Immature natural killer cell (primary cell): ENCODE results near the gene MVB12B. TPM values are rescaled to one million over a fixed set of nuclear protein-coding genes. Genes with fewer than 3 reads are reported as not detected.

Experiments
- DNase-seq, 3 donors: peaks; one replicate each; pipeline ENCODE4 v3.0.0; 2022; ENCODE audit warnings: mixed read lengths in 1 of 3
- H3K27ac Mint-ChIP-seq, 6 donors: one replicate each; pipeline ENCODE4 v1.8.0; 2020; ENCODE audit warnings: mixed read lengths in 6 of 6, mild to moderate bottlenecking in 5 of 6, inconsistent platforms in 4 of 6, moderate library complexity in 3 of 6
- H3K27me3 Mint-ChIP-seq, 3 donors: one replicate each; pipeline ENCODE4 v1.8.0; 2020 to 2021; ENCODE audit warnings: low read depth in 3 of 3, mild to moderate bottlenecking in 3 of 3, mixed read lengths in 3 of 3, moderate library complexity in 3 of 3, inconsistent platforms in 1 of 3
- H3K36me3 Mint-ChIP-seq, 3 donors: one replicate each; pipeline ENCODE4 v1.8.0; 2020; ENCODE audit warnings: mixed read lengths in 3 of 3, inconsistent platforms in 2 of 3, mild to moderate bottlenecking in 2 of 3
- H3K4me1 Mint-ChIP-seq, 2 donors: one replicate each; pipeline ENCODE4 v1.8.0; 2020; ENCODE audit warnings: inconsistent platforms in 2 of 2, mild to moderate bottlenecking in 2 of 2, mixed read lengths in 2 of 2, moderate library complexity in 1 of 2
- H3K4me3 Mint-ChIP-seq, 5 donors: one replicate each; pipeline ENCODE4 v1.8.0; 2020; ENCODE audit warnings: mild to moderate bottlenecking in 5 of 5, mixed read lengths in 5 of 5, inconsistent platforms in 3 of 5, moderate library complexity in 3 of 5
- H3K9me3 Mint-ChIP-seq, 6 donors: one replicate each; pipeline ENCODE4 v1.8.0; 2020; ENCODE audit warnings: mild to moderate bottlenecking in 6 of 6, mixed read lengths in 6 of 6, inconsistent platforms in 4 of 6, moderate library complexity in 3 of 6
- polyA plus RNA-seq, 3 donors: library from polyadenylated mRNA; unstranded; fragments of 300-500 nt; fragmentation: Illumina TruSeq; gene quantifications; one replicate each; pipeline ENCODE4 v1.2.3, GENCODE V29; 2021

Gene MVB12B
- polyA plus RNA-seq, 3 donors from 2014 or later, result 0.54 to 1.2 TPM; not detected in 1

DNA sequence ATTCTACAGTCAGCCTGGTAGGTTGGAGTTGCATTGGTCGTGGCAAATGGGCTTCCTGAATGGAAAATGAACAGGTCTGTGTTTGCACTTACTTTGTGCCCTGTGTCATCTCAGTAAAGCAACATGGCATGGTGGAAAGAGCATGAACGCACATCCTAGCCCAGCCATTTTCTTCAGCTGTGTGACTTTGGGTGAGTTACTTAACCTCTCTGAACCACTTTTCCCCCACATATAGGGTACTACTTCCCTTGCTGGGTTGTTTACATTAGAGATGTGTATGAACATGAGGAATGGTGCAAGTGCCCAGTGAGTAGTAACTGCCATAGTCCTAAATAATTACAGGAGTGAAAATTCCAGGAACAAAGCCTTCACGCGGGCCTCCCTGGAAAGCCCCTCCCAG is 83.6 kb downstream of the MVB12B start:
- no peak for DNase-seq
- Mint-ChIP-seq H3K36me3 (peaks cover 0 to 4% (median 0%) of the 10 kb centered on the region in 3 donors), H3K9me3 (no peaks in the 10 kb centered on the region), H3K27me3 (peaks cover 0 to 3% (median 3%) of the 10 kb centered on the region in 3 donors), H3K27ac (peak overlapping the region in 1 of 6 donors; percentile 50), H3K4me3 (peak overlapping the region in 1 of 5 donors; percentile 2), H3K4me1 (peaks cover 20 to 22% of the 10 kb centered on the region in 2 donors)

DNA sequence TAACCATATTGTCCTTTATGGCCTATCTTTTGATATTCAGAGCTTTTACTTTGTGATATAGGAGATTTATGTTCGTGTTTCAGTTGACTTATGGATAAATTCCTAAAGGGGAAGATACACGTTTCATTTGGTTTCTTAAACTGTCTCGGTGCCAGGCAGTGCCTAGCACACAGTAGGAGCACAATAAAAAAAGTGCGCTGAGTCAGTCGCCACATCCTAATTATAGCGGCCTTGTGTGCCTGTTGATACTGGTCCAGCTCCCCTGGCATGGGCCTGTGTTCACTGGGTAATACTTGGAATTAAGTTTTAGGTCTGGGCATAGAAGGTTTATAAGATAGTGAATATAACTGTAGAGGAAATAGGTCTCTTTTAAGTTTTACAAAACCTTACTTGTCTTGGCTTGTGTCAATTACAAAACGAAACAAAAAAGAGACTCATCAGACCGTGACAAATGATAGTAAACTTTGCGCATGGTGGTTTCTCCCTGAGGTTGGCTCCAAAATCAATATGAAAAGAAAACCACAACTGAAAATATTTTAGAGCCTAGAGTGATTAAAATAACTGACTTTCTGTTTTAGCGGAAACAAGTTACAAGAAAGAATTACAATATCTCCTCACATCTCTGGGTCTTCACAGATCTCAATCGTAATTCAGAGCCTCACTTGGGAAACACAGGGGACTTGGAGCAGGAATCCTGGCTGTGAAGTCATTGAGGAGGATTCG is 84.8 kb downstream of the MVB12B start:
- peak overlapping the region; percentile 66 to 83 (median 76) for H3K4me3 Mint-ChIP-seq
- peaks cover 0 to 3% (median 0%) of the 10 kb centered on the region in 3 donors for H3K36me3 Mint-ChIP-seq
- H3K9me3 Mint-ChIP-seq, result no peaks in the 10 kb centered on the region
- peak; percentile 30 to 39 (median 30) for DNase-seq
- H3K27ac Mint-ChIP-seq, result peak overlapping the region; percentile 38 to 89 (median 70)
- H3K4me1 Mint-ChIP-seq, result peaks cover 20 to 22% of the 10 kb centered on the region in 2 donors
- peaks cover 0 to 3% (median 0%) of the 10 kb centered on the region in 3 donors for H3K27me3 Mint-ChIP-seq

DNA sequence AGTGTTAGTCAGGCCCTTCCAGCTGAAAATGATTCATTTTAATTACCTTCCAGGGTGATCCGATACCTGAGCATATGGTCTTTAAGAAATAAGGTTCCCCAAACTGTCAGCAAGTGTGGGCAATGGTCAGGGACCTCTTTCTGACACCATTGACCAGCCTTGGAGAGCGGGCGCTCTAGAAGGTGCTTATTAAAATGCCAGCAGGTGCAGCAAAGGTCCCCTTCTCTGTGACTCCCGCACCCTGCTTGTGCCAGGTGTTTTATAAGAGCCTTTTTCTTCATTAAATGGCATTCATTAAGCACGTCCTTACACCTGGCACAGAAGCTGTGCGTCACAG is 85.3 kb downstream of the MVB12B start:
- DNase-seq, result no peak
- Mint-ChIP-seq H3K9me3 (no peaks in the 10 kb centered on the region), H3K27me3 (peaks cover 0 to 5% (median 0%) of the 10 kb centered on the region in 3 donors), H3K36me3 (no peaks in the 10 kb centered on the region), H3K27ac (peak overlapping the region; percentile 38 to 89 (median 70)), H3K4me1 (peaks cover 20 to 22% of the 10 kb centered on the region in 2 donors), H3K4me3 (peak overlapping the region; percentile 66 to 83 (median 76))

DNA sequence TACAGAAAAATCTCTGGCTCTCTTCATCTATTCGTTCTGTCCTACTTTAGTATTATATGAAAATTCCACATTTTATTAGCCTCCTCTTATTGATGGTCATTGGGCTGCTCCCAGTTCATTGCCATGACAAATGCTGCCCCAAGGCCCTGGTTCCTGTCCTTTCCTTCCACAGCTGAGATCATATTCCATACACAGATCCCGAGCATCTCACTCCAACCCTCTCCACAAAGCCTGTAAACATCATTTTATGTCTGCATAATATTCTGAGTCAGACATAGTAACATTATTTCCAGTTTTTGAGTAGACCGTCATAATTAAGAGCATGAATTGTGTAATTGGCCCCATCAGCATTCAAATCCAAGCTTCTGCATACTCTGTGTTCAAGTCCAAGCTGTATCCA is 86.3 kb downstream of the MVB12B start:
- no peaks in the 10 kb centered on the region for H3K9me3 Mint-ChIP-seq
- no peak overlapping the region for H3K27ac Mint-ChIP-seq
- no peak for DNase-seq
- peaks cover 0 to 2% (median 0%) of the 10 kb centered on the region in 3 donors for H3K27me3 Mint-ChIP-seq
- peak overlapping the region in 2 of 5 donors; percentile 2 to 56 for H3K4me3 Mint-ChIP-seq
- H3K36me3 Mint-ChIP-seq, result no peaks in the 10 kb centered on the region
- peaks cover 20 to 22% of the 10 kb centered on the region in 2 donors for H3K4me1 Mint-ChIP-seq

DNA sequence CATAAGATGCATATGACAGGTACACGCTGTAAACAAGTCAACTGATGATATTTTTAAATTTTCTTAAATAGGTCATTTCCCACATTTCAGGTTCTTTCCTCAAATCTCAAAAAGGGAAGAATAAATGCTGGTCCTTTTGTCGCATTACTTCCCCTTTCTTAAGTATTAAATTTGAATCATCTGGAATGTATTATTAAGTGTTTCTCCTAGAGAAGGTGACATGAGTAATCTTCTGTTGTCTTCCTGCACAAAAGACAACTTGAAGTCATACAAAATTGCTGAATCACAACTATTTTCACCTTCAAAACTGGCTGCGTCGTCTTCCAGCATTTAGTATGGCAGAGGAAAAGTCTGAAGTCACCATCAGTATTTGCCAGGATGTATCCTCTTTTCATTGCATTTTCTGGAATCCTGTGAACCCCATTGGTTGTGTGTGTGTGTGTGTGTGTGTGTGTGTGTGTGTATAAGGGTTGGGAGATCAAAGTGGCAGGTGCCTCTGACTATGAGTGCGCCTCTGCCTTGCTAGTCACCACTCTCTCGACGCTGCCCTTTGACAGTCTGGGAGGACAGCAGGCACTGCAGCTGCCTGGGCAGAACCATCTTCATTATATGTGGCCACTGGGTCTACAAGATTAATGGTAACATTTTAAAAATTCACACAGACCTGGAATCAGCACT is 86.9 kb downstream of the MVB12B start:
- H3K27me3 Mint-ChIP-seq, result peaks cover 0 to 2% (median 0%) of the 10 kb centered on the region in 3 donors
- H3K4me1 Mint-ChIP-seq, result peaks cover 20 to 22% of the 10 kb centered on the region in 2 donors
- no peak for DNase-seq
- H3K27ac Mint-ChIP-seq, result no peak overlapping the region
- H3K4me3 Mint-ChIP-seq, result no peak overlapping the region
- no peaks in the 10 kb centered on the region for H3K36me3 Mint-ChIP-seq
- no peaks in the 10 kb centered on the region for H3K9me3 Mint-ChIP-seq

DNA sequence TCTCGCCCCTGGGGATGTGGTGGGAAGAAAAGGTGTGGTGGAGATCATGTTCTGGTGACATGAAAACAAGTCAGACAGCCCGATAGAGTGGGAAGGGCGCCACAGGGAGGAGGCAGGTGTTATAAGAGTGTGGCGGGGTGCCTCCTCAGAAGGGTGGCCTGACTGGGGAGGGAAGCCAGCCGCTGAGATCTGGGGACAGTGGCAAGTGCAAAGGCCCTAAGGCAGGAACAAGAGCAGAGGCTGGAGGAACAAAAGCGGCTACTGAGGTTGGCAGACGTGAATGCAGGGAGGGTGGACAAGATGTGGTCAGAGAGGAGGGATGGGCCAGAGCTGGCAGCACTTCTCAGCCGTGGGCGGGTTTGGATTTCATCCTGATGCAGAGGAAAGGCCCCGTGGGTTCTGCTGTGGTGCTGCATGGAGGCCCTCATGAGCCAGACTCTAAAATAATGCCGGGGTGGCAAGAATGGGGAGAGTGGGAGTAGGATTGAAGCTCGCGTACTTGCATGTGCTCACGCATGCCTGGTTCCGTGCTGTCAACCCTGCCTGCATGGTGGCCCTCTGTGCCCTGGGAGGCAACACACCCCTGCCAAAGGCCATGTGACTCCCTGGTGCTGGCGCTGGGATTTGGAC is 89.2 kb downstream of the MVB12B start:
- H3K27me3 Mint-ChIP-seq, result peaks cover 0 to 4% (median under 1%) of the 10 kb centered on the region in 3 donors
- H3K9me3 Mint-ChIP-seq, result no peaks in the 10 kb centered on the region
- H3K36me3 Mint-ChIP-seq, result no peaks in the 10 kb centered on the region
- H3K4me3 Mint-ChIP-seq, result no peak overlapping the region
- DNase-seq, result no peak
- peaks cover 19 to 22% of the 10 kb centered on the region in 2 donors for H3K4me1 Mint-ChIP-seq
- no peak overlapping the region for H3K27ac Mint-ChIP-seq

DNA sequence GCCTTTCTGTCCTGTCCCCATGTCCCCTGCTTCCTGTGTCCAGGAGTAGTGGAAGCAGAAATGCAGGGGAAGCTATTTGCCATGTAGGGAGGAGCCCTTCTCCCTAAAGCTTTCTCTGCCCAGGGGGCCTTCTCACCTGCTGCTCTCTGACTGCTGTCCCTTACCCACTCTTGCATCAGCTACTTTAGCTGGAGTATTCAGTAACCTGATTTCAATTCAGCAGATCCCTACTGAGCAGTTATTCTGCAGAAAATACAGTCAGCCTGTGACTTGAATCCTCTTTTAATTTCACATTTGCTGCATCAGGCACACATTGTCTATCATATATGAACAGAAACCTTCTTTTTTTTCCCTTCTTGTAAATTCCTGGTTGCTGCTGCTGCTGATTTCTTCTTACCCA is 90.4 kb downstream of the MVB12B start:
- Mint-ChIP-seq H3K27ac (no peak overlapping the region), H3K27me3 (peaks cover 2 to 7% (median 3%) of the 10 kb centered on the region in 3 donors), H3K4me3 (no peak overlapping the region), H3K4me1 (peaks cover 16 to 17% of the 10 kb centered on the region in 2 donors), H3K9me3 (no peaks in the 10 kb centered on the region), H3K36me3 (no peaks in the 10 kb centered on the region)
- DNase-seq, result no peak

DNA sequence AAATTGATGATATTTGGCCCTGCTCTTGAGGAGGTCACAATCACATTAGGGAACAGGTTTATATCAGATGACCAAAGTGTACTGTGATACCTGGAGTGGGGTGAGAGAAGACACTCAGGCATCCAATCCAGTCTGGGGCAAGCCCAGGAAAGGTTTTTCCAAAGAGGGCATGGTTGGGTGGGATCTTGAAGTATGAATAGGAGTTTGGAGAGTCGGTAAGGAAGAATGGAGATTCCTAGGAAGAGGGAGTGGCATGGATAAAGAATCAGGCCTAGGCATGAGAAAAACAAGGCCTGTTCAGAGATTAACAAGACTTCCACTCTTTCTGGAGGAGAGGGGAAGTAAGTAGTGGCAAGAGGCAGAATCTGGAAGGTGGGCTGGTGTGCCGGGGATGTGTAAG is 91.1 kb downstream of the MVB12B start:
- H3K4me1 Mint-ChIP-seq, result peaks cover 17 to 19% of the 10 kb centered on the region in 2 donors
- no peak overlapping the region for H3K4me3 Mint-ChIP-seq
- H3K36me3 Mint-ChIP-seq, result no peaks in the 10 kb centered on the region
- no peaks in the 10 kb centered on the region for H3K9me3 Mint-ChIP-seq
- no peak for DNase-seq
- peaks cover 3 to 11% (median 5%) of the 10 kb centered on the region in 3 donors for H3K27me3 Mint-ChIP-seq
- H3K27ac Mint-ChIP-seq, result no peak overlapping the region

DNA sequence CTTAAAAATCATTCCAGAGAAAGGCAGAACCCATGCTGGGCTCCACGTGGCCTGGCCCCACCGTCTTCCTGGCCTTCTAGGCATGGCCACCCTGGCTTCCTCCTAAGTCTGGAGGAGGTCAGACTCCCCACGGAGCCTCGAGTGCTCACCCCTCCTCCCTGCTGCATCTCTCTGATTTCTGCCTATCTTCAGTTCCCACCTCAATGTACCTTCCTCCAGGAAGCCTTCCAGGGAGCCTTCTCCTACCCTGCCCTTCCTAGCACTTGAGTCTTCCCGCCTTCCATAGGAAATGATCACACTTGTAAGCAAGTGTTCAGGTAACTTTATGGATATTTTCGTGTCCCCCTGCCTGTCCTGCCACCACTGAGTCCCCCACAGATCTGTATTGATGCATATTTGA is 92.0 kb downstream of the MVB12B start:
- no peak overlapping the region for H3K4me3 Mint-ChIP-seq
- no peak for DNase-seq
- no peak overlapping the region for H3K27ac Mint-ChIP-seq
- peaks cover 3 to 11% (median 5%) of the 10 kb centered on the region in 3 donors for H3K27me3 Mint-ChIP-seq
- H3K4me1 Mint-ChIP-seq, result peaks cover 21 to 22% of the 10 kb centered on the region in 2 donors
- H3K9me3 Mint-ChIP-seq, result no peaks in the 10 kb centered on the region
- no peaks in the 10 kb centered on the region for H3K36me3 Mint-ChIP-seq

DNA sequence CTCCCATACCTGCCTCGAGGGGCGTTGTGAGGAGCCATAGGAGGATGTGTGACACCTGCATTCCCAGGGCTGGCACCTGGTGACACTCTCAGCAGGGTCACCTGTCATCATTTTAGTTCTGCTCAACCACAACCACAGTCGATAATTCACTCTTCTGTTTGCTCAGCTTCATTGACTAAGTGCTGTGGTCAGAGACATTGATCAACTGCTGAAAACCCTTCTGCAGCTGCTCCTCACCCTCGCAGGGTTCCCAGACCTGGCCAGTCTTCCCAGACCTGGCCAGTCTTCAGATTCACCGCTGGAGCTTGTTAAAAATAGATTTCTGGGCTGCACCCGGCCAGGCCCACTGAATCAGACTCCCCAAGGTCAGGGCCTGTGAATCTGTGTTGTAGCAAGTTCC is 92.8 kb downstream of the MVB12B start:
- H3K36me3 Mint-ChIP-seq, result peaks cover 0 to 5% (median 0%) of the 10 kb centered on the region in 3 donors
- H3K27ac Mint-ChIP-seq, result no peak overlapping the region
- peaks cover 3 to 11% (median 5%) of the 10 kb centered on the region in 3 donors for H3K27me3 Mint-ChIP-seq
- peaks cover 23 to 24% of the 10 kb centered on the region in 2 donors for H3K4me1 Mint-ChIP-seq
- DNase-seq, result no peak
- H3K4me3 Mint-ChIP-seq, result no peak overlapping the region
- no peaks in the 10 kb centered on the region for H3K9me3 Mint-ChIP-seq

DNA sequence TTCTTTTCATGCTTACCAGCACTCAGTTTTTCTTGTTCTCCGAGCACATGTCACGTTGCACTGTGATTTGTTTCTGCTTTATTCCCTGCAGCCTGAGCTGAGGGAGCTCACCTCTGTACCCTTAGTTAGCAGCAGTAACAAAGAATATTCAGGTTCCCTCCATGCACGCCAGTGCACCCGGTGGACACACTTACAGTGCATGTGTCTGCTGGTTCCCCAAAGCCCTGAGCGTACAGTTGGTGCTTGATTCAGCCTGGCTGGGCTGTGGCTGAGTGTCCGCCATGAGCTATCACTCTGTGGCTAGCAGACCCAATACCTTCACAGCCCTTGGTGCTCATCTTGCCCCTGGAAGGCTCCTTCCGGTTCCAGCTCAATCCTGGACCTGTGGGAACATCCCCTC is 93.5 kb downstream of the MVB12B start:
- peaks cover 0 to 5% (median 0%) of the 10 kb centered on the region in 3 donors for H3K36me3 Mint-ChIP-seq
- peak overlapping the region in 1 of 6 donors; percentile 51 for H3K27ac Mint-ChIP-seq
- H3K27me3 Mint-ChIP-seq, result peaks cover 3 to 11% (median 5%) of the 10 kb centered on the region in 3 donors
- H3K4me1 Mint-ChIP-seq, result peaks cover 23 to 24% of the 10 kb centered on the region in 2 donors
- no peak overlapping the region for H3K4me3 Mint-ChIP-seq
- DNase-seq, result no peak
- no peaks in the 10 kb centered on the region for H3K9me3 Mint-ChIP-seq

DNA sequence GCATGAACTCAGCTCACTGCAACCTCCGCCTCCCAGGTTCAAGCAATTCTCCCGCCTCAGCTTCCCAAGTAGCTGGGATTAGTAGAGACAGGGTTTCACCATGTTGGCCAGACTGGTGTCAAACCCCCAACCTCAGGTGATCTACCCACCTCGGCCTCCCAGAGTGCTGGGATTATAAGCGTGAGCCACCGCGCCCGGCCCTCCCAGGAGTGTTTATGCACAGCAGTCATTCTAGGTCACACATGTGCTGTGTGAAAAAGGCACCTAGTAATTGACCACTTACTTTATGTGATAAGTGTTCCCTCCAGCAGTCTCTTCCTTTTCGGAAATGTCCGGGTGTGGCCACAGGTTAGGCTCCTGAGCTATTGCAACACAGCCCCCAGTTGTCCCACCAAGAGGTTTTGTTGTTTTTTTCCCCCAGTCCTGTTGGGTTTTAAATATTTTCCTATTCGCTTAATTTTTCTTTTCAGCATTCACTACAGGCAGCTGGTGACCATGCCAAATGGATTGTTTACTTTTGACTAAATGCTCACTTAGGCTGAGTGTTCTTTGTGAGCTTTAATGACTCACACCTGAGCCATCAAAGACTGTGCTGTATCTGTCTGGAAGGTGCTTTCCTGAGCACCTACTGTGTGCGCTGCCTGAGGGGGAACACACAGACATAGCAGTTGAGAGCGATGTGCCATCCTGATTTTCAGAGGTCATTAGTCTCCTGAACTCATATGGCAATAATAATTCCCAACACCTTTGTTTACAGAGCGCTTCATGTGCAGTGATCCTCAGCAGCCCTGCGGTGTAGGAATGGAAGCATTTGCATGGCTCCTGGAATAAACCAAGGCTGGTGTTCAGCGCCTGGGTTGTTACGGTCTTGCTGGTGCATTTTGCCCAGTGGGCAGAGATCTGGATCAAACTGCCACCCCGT is 94.3 kb downstream of the MVB12B start:
- Mint-ChIP-seq H3K9me3 (no peaks in the 10 kb centered on the region), H3K4me1 (peaks cover 23 to 24% of the 10 kb centered on the region in 2 donors), H3K36me3 (peaks cover 0 to 5% (median 0%) of the 10 kb centered on the region in 3 donors), H3K4me3 (peak overlapping the region in 1 of 5 donors; percentile 17), H3K27ac (no peak overlapping the region), H3K27me3 (peaks cover 3 to 11% (median 5%) of the 10 kb centered on the region in 3 donors)
- no peak for DNase-seq
